GM19372 (cell line): ENCODE data around the gene DNAH7.
A peak's percentile ranks its signal among the peaks of the same experiment; 100 is the strongest.
"Not testable (repeated sequence)": the region's sequence is repeated elsewhere in the genome, so short reads cannot be mapped to it uniquely, and the experiment has no call there.

Experiments used
- ATAC-seq: cut with Tn5 transposase; IDR thresholded peaks from one replicate; pipeline ENCODE4 v1.9.1; 2021; ENCODE audit warnings: mild to moderate bottlenecking, low read depth, moderate library complexity; ENCODE audit not compliant: unreplicated experiment

DNAH7 gene

DNA sequence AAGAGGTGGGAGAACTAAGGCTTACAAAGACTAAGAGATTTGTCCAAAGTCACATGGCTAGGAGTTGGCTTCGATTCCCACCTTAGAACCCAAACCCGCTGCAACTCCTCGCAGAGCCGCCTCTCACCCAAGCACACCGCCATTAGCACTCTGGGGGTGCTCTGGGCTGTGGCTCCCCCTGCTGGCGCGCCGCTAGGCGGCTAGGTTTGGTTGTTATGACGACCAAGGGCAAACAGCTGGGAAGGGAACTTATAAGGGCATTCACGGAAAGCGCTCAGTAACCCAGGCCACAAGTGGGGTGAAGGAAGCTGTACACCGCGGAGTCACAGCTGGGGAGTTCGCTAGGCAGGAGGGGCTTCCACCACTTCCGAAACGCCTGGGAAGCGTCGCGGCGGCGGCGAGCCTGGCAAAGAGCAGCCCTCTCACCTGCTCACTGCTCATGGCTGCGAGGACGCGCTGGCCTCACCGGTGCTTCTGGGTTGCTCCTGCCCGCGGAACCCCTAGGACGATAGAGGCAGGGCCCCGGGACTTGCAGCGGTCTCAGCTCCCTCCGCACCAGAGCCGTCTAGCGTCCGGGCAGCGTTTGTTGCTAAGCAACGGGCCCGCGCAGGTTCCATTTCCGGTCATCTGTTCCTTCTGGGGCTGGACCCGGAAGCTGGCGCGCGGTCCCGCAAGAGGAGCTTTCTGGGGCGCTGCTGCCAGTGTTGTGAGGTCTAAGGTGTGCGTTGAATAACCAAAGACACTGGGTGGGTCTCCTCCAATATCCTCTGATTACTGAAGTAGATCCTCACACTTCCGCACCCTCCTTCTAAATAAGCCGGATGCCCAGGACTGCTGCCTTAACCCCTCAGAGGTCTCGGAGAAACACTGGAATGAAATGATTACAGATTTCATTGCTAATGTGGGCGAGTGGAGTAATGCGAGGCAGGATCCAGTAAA lies at the start of gene DNAH7:
TSS of gene DNAH7 (minus strand) at position 567 of the 939 bp plus-strand sequence. CDS start at position 441, 126 bp downstream.
- peak; percentile 94 for ATAC-seq

DNA sequence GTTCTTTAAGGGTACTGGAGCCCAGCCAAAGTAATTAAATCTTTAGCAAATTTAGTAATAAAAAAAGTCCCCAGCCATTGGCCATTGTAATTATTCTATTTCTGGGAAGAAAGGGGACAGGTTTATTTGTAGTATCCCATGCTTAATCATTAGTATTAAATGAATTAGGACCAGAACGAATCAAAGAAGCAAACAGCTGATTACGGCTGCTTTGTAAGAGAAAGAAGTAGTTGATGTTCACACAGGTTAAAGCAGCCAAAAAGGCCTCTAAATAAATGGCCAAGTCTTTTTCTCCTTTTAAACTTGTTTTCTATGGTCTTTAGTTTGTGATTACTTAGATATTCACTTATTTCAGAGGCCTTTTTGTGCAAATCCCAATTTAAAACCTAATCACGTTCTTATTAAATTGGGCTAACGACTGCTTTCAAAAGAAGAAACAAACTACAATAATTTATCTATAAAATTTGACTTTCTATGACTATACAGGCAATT lies 48.6 kb upstream of the DNAH7 start:
- no peak for ATAC-seq

DNA sequence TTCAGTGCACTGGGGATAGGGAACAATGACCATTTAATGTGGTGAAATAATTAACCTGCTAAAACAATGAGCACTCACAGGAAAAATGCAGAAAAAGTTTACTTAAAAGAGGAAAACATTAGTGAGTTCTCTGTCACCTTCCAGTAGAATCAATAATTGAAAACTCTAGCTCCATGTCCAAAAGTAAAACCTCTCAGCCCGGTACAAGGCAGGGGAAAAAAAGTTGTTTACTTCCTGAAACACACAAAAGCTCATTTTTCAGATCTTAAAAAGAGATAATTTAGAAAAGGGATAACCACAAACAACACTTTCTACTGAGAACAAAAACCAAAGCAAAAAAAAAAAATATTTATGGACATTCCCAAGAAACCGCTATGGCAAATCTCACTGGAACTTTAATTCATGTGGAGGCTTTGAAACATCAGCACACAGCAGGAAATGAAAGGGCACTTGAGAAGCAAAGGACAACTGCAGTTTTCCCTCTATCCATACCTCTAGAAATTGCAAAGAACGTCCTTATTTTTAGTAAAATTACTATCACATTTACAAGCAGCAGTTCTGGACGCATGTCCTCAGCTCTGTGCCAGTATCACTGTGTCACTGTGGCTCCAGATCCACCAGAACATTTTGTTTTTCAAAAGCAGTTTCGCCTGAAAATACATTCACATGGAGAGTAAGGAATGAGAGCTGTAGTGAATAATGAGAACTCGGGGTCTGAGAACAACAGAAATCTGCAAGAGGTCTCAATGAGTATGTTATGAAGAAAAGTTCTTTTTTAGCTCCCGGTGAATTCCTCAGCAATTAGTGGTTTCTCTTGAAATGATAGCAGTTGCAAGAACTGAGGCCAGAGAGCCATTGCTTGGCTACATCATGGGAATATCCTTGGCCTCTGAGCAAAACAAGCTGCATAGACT lies 44.7 kb upstream of the DNAH7 start:
- ATAC-seq, result no peak

DNA sequence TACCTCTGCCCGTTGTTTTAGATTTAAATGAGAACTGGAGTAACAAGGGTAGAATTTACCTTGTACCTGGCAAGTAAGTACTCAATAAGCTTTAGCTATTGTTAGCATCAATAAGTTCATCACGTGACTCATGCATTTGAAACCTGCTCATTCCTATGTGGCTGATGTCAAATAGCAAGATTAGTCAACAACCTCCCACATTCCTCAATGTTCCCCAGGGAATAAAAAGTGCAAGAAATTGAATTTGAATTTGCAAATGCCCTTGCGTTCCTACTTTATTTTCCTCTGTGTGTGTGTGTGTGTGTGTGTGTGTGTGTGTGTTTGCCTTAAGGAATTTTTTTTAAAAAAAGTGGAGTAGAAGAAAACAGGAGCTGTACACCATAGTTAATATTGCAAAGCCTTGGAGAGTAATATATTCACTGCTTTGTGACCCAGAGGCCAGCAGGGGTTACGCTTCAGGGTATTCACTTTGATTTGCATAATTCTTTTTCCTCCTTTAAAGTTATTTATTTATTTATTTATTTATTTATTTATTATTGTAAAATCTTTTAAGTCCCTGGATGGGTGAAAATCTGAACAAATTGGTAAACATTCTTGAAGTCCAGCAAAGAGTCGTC lies 43.9 kb upstream of the DNAH7 start:
- ATAC-seq, result no peak

DNA sequence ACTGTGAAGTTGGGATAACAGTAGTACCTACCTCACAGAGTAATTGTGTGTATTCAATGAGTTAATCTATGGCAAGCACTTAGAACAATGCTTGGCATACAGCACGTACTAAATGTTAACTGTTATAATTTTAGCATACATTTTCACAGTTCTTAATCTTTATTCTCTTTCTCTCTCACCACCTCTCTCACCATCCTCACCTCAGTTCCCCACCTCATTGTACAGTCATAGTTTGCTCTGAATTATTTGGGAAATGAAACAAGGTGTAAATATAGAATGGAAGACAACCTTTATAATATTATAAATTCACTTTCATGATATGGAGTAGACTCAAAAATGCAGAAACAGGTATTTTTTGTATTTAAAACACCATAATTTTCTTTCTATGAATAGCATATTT lies 40.0 kb upstream of the DNAH7 start:
- ATAC-seq, result no peak

DNA sequence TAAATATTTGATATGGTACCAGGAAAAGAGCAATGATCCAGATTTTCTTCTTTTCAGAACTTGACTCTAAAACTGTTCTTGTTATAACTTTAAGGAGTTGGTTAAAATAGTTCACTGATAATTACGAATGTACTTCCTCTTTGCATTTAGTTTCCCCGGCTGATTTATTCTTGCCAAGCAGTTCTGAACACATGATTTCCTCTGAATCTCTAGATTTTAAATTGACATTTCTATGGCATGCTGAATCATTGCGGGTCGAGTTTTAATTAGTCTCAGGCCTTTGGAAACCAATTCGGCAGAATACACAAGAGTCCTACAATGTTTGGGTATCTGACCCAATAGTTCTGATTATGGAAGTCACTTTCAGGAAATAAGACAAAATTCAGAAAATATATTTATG lies 37.3 kb upstream of the DNAH7 start:
- no peak for ATAC-seq

DNA sequence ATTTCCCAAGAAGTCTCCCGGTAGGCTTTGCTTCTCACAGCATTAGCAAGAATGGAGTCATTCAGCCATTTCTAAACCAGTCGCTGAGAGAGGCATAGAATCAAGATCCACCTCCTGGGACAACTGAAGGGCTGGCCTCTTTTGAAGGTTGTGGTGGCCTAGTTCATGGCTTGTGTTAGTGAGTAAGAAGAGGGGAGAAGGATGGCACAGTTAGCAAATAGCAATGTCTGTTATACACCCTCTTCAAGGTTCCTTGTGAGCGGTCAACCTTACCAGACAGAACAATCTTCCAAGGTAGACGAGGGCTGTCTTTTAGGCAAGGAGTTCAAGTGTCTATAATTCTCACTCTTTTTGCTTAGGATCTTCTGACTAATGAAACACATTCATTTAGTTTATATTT lies 35.4 kb upstream of the DNAH7 start:
- no peak for ATAC-seq

DNA sequence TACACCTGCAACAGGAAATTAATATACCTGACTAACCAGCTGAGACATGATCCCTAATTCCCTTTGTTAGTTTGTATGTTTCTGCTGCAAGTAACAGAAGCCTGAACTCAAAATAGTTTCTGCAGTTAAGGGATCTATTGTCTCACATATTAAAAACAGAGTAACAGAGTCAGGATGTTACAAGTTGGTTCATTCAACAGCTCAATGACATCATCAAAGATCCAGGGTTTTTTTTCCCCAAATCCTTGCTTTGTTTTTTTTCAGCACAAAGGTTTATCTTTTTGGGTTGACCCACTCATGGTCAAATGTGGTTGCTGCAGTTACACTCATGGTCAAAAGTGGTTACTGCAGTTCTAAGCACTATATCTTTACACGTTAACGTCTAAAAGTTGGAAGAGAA lies 35.0 kb upstream of the DNAH7 start:
- no peak for ATAC-seq

DNA sequence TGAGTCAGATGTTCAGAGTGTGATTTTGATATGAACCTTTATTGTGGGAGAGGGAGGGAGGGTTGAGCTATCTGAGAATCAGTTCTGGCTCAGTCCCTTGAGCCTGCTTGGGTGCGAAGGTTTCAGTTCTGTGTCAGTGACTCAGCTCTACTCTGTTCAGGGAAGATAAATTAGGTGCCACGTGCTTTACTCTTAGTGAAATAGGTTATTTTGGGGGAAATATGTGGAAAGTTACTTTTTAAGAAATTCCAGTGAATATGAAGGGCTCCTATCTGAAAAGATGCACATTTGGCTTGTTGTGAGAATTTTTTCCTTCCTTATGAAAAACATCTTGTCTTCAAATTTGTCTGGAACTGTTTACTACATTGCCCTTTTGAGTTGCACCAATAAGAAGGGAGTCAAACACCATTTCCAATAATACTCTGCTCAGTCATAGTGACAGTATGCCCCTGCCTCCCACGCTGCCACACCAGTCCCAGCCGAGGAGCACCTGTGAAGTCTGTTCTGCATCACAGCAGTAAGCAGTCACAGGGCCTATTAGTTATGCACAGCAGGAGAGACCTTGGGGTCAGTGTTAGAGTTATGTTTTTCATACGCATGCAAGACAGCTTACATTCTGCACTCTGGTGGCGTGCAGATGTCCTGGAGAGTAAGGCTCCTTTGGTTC lies 32.8 kb upstream of the DNAH7 start:
- peak; percentile 96 for ATAC-seq

DNA sequence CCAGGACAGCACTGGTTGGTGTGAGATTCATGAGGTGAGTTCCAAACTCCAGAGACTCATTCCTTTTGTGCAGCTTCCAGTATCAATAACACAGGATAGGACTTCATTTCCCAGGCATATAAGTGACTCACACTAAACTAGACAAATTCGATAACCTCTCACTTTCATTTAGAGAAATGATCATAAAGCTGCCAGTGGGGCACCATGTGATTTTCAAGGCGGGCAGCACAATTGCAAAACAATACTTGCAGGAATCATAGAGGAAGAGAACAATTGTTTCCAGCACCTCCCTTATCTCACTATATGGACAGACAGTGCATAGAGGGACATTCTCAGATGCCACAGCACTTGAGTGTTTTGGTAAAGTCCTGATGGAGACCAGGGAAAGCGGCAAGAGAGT lies 31.3 kb upstream of the DNAH7 start:
- no peak for ATAC-seq

DNA sequence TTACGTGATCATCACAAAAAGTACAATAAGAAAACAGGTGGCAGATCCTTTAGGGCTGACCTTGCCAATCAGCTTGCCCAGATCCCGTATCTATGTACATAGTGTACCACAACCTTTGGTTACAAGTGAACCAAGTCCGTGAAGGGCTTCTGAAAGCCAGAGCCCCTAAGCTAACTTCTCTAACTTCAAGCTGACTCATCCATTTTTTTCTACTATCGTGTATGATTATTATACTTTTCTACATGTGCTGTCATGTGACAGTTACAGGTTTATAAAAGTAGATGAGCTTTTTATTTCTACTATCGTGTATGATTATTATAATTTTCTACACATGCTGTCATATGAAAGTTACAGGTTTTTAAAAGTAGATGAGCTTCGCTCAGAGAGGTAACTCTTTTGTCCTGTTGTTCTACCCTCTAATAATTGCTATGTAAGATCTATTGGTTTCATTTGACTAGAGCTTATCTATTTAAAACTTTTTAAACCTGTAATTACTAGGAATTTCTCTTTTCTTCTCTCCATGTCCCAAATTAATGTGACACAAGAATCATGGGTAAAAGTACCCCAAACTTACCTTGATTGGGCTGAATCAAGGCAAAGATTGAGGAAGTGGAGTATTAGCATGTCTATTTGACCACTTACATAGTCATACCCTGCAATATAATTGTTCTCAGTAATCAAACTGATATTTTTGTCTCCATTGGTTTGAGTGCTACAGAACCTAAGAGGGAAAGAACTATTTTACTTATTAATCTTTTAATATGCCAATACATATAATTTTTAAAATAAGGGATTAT lies 29.4 kb upstream of the DNAH7 start:
- ATAC-seq, result no peak

DNA sequence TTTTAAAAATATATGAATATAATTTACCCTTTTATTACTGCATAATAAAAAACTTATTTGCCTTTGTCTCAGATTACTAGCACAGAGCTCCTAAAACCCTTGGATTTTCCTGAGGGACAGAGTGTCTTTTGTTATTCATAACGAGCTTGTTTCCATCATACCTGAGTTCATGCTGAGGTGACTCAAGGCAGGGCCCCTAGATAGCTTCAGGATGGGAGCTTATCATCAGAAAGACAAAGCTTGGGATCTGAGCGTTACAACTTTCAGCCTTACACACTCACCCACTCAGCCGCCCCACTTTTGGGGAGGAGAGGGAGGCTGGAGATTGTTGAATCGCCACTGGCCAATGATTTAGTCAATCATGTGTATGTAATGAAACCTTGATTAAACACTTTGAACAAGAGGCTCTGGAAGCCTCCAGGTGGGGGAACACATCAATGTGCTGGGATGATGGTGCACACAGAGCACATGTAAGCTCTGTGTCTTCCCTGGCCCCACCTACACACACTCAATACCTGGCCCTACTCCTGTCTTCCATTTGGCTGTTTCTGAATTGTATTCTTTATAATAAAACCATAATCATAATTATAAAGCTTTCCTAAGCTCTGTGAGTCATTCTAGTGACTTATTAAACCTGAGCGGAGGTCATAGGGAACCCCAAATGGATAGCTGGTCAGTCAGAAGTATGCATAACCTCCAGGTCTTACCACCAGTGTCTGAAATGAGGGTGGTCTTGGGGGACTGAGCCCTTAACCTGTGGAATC lies 28.5 kb upstream of the DNAH7 start:
- ATAC-seq, result no peak

DNA sequence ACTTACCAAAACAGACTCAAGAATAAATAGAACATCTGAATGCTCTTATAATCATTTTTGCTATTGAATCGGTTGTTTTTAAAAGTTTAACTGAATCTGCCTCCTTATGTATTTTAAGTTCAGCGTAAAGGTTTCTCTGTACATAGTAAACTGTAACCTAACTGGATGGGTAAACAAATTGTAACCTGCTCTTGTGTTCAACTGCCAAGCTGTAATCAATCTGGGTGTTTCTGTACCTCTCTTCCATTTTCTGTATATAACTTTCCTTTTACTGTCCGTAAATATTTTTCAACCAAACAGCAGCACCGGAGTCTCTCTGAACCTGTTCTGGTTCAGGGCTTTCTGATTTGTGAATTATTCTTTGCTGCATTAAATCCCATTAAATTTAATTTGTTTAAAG lies 27.6 kb upstream of the DNAH7 start:
- no peak for ATAC-seq

DNA sequence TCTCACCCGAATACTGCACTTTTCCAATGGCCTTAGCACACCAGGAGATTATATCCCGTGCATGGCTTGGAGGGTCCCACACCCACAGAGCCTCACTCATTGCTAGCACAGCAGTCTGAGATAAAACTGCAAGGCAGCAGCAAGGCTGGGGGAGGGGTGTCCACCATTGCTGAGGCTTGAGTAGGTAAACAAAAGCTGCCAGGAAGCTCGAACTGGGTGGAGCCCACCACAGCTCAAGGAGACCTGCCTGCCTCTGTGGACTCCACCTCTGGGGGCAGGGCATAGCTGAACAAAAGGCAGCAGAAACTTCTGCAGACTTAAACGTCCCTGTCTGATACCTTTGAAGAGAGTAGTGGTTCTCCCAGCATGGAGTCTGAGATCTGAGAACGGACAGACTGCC lies 20.8 kb upstream of the DNAH7 start:
- ATAC-seq, result not testable (repeated sequence)

DNA sequence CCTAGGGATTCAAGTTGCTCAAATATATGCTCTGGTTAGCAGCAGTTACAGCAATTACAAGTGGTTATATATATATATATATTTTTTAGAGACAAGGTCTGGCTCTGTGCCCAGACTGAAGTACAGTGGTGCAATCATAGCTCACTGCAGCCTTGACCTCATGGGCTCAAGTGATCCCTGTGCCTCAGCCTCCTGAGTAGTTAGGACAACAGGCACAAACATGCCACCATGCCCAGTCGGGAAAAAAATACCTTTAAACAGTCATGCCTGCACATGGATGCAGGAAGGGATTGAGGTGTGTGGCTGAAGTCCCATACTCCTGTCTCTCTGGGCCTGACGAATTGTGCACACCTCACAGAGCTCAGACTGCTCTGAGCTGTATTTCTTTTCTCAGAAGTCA lies 19.6 kb upstream of the DNAH7 start:
- ATAC-seq, result no peak

DNA sequence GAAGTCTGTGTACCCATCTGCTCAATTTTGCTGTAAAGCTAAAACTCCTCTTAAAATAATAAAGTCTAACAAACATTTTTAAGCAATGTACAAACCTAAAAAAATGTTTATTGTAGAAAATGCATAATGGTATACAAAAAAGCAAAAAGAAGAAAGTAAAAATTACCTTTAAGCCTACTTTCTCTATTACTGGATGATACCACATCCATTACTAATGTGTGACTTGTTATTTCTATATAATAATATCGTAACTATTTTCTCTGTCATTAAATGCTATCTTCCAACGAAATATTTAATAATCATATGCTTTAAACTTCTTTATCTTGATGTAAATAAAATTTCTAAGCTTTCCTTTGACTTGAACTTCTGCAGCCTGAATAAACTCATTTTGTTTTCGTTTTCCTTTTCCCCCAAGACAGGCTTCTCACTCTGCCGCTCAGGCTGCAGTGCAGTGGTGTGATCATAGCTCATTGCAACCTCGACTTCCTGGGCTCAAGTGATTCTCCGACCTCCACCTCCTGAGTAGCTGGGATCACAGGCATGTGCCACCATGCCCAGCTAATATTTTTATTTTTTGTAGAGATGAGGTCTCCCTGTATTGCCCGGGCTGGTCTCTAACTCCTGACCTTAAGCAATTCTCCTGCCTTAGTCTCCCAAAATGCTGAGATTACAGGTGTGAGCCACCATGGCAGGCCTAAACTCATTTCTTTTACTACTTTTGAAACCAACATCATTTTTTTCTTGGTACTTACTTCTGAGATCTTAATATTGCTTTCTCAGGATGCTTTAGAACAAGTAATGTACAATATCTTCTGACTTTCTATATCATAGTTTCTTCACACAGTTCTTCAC lies 18.1 kb upstream of the DNAH7 start:
- ATAC-seq, result no peak

DNA sequence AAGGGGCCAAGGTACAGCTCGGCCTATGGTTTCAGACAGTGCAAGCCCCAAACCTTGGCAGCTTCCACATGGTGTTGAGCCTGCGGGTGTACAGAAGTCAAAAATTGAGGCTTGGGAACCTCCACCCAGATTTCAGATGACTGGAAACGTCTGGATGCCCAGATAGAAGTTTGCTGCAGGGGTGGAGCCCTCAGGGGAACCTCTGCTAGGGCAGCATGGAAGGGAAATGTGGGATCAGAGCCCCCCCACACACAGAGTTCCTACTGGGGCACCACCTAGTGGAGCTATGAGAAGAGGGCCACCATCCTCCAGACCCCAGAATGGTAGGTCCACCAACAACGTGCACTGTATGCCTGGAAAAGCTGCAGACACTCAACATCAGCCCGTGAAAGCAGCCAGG lies 15.0 kb upstream of the DNAH7 start:
- ATAC-seq, result no peak

DNA sequence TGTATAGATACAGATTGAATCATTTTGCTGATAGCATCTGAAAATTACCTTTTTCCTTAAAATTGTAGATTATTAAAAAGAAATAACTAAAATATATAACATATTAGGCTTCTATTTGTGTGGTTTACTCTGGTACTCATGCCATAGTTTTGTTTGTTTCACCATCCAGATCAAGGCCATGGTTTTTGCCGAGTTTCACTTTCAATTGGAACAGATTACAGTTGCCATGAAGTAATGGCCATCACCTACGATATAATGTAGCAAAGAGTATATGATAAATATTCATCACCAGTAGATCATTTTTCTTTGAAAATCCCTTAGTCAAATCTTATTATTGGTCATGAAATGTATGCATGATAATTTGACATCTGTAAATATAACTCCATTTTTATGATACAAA lies 11.9 kb upstream of the DNAH7 start:
- peak; percentile 44 for ATAC-seq
